Subcutaneous abdominal adipose tissue (tissue), 5 donors: ENCODE results near the gene BLTP2.

ENCODE experiments used
- H3K27ac ChIP-seq: one replicate; pipeline ENCODE4 v1.7.0; 2013; ENCODE audit warnings: low read depth, mild to moderate bottlenecking, inconsistent platforms, low read length, moderate library complexity
- H3K27me3 ChIP-seq, 5 donors: one replicate each; pipeline ENCODE4 v1.7.0; 2013; ENCODE audit warnings: low read length in 5 of 5, inconsistent platforms in 1 of 5; ENCODE audit not compliant: control insufficient read depth in 5 of 5, insufficient read depth in 4 of 5
- H3K36me3 ChIP-seq, 5 donors: one replicate each; pipeline ENCODE4 v1.7.0; 2013; ENCODE audit warnings: low read length in 5 of 5; ENCODE audit not compliant: control insufficient read depth in 5 of 5, insufficient read depth in 5 of 5
- H3K4me1 ChIP-seq, 5 donors: one replicate each; pipeline ENCODE4 v1.7.0; 2013; ENCODE audit warnings: low read length in 5 of 5, mild to moderate bottlenecking in 3 of 5, moderate library complexity in 1 of 5; ENCODE audit not compliant: control insufficient read depth in 5 of 5, insufficient read depth in 5 of 5
- H3K4me3 ChIP-seq, 5 donors: one replicate each; pipeline ENCODE4 v1.7.0; 2013; ENCODE audit warnings: low read length in 5 of 5, low read depth in 1 of 5
- H3K9ac ChIP-seq, 5 donors: one replicate each; pipeline ENCODE4 v1.7.0; 2013; ENCODE audit warnings: low read length in 5 of 5, mild to moderate bottlenecking in 4 of 5, moderate library complexity in 3 of 5
- H3K9me3 ChIP-seq, 5 donors: one replicate each; pipeline ENCODE4 v1.7.0; 2013; ENCODE audit warnings: low read length in 5 of 5; ENCODE audit not compliant: control insufficient read depth in 5 of 5
- donor health status: healthy.
- donor health status: healthy.
- donor health status: healthy.
- donor health status: healthy.
- donor health status: healthy.

BLTP2 gene

GRCh38 chr17:28644787-28645575, at the start of gene BLTP2:
Gene BLTP2 (minus strand): TSS chr17:28645158. CDS start chr17:28645056, 102 bp downstream.
- Histone ChIP-seq H3K36me3 (peaks cover 11 to 44% (median 35%) of the 10 kb centered on the region in 5 donors), H3K9ac (peak within 1 kb of the TSS; percentile 51 to 99 (median 89)), H3K27me3 (no peaks in the 10 kb centered on the region), H3K4me3 (peak within 1 kb of the TSS; percentile 84 to 98 (median 92)), H3K9me3 (no peaks in the 10 kb centered on the region), H3K4me1 (peaks cover 2 to 42% (median 38%) of the 10 kb centered on the region in 5 donors), H3K27ac (peak within 1 kb of the TSS; percentile 82)

DNA sequence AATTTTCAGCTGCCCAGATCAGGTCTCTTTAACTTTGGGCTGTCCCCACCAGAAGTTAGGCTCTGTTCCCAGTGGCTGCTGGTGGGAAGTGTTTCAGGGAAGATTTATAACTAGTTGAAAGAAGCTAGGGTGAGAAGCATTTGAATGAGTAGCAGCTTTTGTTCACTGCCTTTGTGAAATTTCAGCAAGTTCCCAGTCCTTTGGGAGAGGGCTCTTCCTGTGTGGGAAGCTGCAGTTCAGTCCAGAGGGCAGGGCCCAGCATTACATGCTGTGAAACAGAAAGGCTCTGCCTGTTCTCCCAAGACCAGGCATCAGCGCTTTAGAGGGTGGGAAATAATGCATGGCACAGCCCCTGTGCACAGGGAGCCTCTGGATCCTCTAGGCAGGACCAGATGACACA, 48.9 kb upstream of the BLTP2 start:
- H3K4me1 ChIP-seq, result peaks cover 0 to 3% (median 0%) of the 10 kb centered on the region in 5 donors
- H3K4me3 ChIP-seq, result no peak overlapping the region
- no peak overlapping the region for H3K9ac ChIP-seq
- no peaks in the 10 kb centered on the region for H3K27me3 ChIP-seq
- H3K9me3 ChIP-seq, result no peaks in the 10 kb centered on the region
- H3K27ac ChIP-seq, result no peak overlapping the region
- peaks cover 18 to 96% (median 87%) of the 10 kb centered on the region in 5 donors for H3K36me3 ChIP-seq

GRCh38 chr17:28689011-28689410, 44.1 kb upstream of the BLTP2 start:
- Histone ChIP-seq H3K27ac (no peak overlapping the region), H3K9me3 (no peaks in the 10 kb centered on the region)

DNA sequence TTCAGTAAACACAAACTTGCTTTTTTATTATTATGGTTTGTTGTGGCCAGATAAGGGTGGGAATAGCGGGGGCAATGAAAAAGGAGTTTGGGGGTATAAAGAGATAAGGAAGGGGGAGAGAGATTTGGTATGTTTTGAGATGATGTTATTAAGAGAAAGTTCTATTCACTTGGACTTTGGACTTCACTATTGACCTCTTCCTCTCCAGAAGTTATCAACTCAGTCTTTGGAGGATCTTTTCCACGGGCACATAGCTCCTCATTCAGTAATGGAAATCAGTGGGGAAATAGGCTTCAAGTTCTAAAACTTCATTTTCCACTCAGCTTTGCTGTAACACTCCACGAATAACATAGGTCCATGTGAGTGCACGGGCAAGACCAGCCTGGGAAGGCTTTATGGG, 43.5 kb upstream of the BLTP2 start:
- Histone ChIP-seq H3K4me1 (no peaks in the 10 kb centered on the region), H3K27ac (no peak overlapping the region), H3K36me3 (peaks cover 30 to 94% (median 85%) of the 10 kb centered on the region in 5 donors), H3K27me3 (no peaks in the 10 kb centered on the region), H3K9ac (no peak overlapping the region), H3K9me3 (no peaks in the 10 kb centered on the region), H3K4me3 (no peak overlapping the region)

More at GRCh38 chr17:28689011-28689410, 44.1 kb upstream of the BLTP2 start:
- H3K36me3 ChIP-seq, result peaks cover 30 to 95% (median 85%) of the 10 kb centered on the region in 5 donors
- no peaks in the 10 kb centered on the region for H3K27me3 ChIP-seq
- no peak overlapping the region for H3K9ac ChIP-seq
- peaks cover 0 to 2% (median 0%) of the 10 kb centered on the region in 5 donors for H3K4me1 ChIP-seq
- H3K4me3 ChIP-seq, result no peak overlapping the region

- H3K36me3 ChIP-seq, result peaks cover 33 to 99% (median 97%) of the 10 kb centered on the region in 5 donors
- no peak overlapping the region for H3K4me3 ChIP-seq
- no peak overlapping the region for H3K9ac ChIP-seq
- no peaks in the 10 kb centered on the region for H3K9me3 ChIP-seq
- H3K27me3 ChIP-seq, result no peaks in the 10 kb centered on the region
- H3K27ac ChIP-seq, result no peak overlapping the region
- no peaks in the 10 kb centered on the region for H3K4me1 ChIP-seq
Measured at GRCh38 chr17:28686296-28686695, 41.3 kb upstream of the BLTP2 start.

GRCh38 chr17:28685366-28685765, 40.4 kb upstream of the BLTP2 start:
- Histone ChIP-seq H3K36me3 (peaks cover 35 to 99% (median 97%) of the 10 kb centered on the region in 5 donors), H3K27ac (no peak overlapping the region)

GRCh38 chr17:28684963-28685362, 40.0 kb upstream of the BLTP2 start:
- Histone ChIP-seq H3K36me3 (peaks cover 32 to 99% (median 94%) of the 10 kb centered on the region in 5 donors), H3K9ac (peak overlapping the region in 1 of 5 donors; percentile 13), H3K4me3 (no peak overlapping the region), H3K27ac (no peak overlapping the region), H3K27me3 (no peaks in the 10 kb centered on the region), H3K9me3 (no peaks in the 10 kb centered on the region), H3K4me1 (no peaks in the 10 kb centered on the region)

More at GRCh38 chr17:28685366-28685765, 40.4 kb upstream of the BLTP2 start:
- Histone ChIP-seq H3K4me1 (no peaks in the 10 kb centered on the region), H3K4me3 (no peak overlapping the region), H3K9me3 (no peaks in the 10 kb centered on the region), H3K9ac (peak overlapping the region in 1 of 5 donors; percentile 13), H3K27me3 (no peaks in the 10 kb centered on the region)

DNA sequence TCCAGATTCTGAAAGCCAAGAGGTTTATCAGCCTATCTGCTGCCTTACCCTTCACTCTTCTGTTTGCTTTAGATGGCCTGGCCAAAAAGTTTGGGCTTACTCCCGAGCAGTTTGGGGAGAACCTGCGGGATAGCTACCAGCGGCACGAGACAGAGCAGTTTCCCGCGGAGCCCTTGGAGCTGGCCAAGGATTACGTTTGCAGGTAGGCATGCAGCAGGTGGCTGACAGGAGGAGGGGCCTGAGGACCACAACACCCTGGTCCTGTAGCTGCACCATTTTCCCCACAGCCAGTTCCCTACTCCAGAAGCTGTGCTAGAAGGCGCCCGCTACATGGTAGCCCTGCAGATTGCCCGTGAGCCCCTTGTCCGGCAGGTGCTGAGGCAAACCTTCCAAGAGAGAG, 37.7 kb upstream of the BLTP2 start:
- H3K4me1 ChIP-seq, result no peaks in the 10 kb centered on the region
- H3K4me3 ChIP-seq, result no peak overlapping the region
- H3K27me3 ChIP-seq, result no peaks in the 10 kb centered on the region
- peaks cover 24 to 98% (median 92%) of the 10 kb centered on the region in 5 donors for H3K36me3 ChIP-seq
- no peak overlapping the region for H3K27ac ChIP-seq
- H3K9me3 ChIP-seq, result no peaks in the 10 kb centered on the region
- H3K9ac ChIP-seq, result no peak overlapping the region

- Histone ChIP-seq H3K27ac (no peak overlapping the region), H3K27me3 (no peaks in the 10 kb centered on the region), H3K4me1 (no peaks in the 10 kb centered on the region), H3K4me3 (no peak overlapping the region), H3K36me3 (peaks cover 37 to 100% (median 92%) of the 10 kb centered on the region in 5 donors), H3K9me3 (no peaks in the 10 kb centered on the region), H3K9ac (no peak overlapping the region)
Measured at GRCh38 chr17:28675980-28676379, 31.0 kb upstream of the BLTP2 start.

GRCh38 chr17:28675490-28675889, 30.5 kb upstream of the BLTP2 start:
- Histone ChIP-seq H3K9ac (no peak overlapping the region), H3K36me3 (peaks cover 39 to 99% (median 90%) of the 10 kb centered on the region in 5 donors), H3K4me3 (no peak overlapping the region), H3K27me3 (no peaks in the 10 kb centered on the region), H3K27ac (no peak overlapping the region), H3K4me1 (no peaks in the 10 kb centered on the region), H3K9me3 (no peaks in the 10 kb centered on the region)
